Neuronal stem cell (in vitro differentiated cells): Measurements from ENCODE around the gene RNF222.
A peak's percentile ranks its signal among the peaks of the same experiment; 100 is the strongest.

Source experiments
- DNase-seq: peaks from one replicate; pipeline ENCODE4 v3.0.0-alpha.2; 2013; ENCODE audit warnings: low spot score
- H2AFZ ChIP-seq: one replicate; pipeline ENCODE4 v1.6.1; 2013; ENCODE audit warnings: mild to moderate bottlenecking, low read length, inconsistent platforms
- H2AK5ac ChIP-seq: 2 replicates; pipeline ENCODE4 v1.6.1; 2013; ENCODE audit warnings: low read depth, mild to moderate bottlenecking, inconsistent platforms, low read length, moderate library complexity, mixed read lengths
- H2BK120ac ChIP-seq: 2 replicates; pipeline ENCODE4 v1.6.1; 2013; ENCODE audit warnings: low read depth, mild to moderate bottlenecking, inconsistent platforms, low read length, moderate library complexity, mixed read lengths
- H2BK12ac ChIP-seq: one replicate; pipeline ENCODE4 v1.6.1; 2013; ENCODE audit warnings: low read length, inconsistent platforms
- H2BK15ac ChIP-seq: 2 replicates; pipeline ENCODE4 v1.6.1; 2013; ENCODE audit warnings: mild to moderate bottlenecking, low read length, inconsistent platforms, mixed read lengths
- H2BK5ac ChIP-seq: one replicate; pipeline ENCODE4 v1.6.1; 2013; ENCODE audit warnings: inconsistent platforms, mild to moderate bottlenecking, low read length, moderate library complexity
- H3K14ac ChIP-seq: one replicate; pipeline ENCODE4 v1.6.1; 2013; ENCODE audit warnings: low read length, inconsistent platforms
- H3K18ac ChIP-seq: 2 replicates; pipeline ENCODE4 v1.6.1; 2013; ENCODE audit warnings: low read length, inconsistent platforms
- H3K23ac ChIP-seq: 2 replicates; pipeline ENCODE4 v1.6.1; 2013; ENCODE audit warnings: low read depth, mild to moderate bottlenecking, mixed read lengths, low read length, inconsistent platforms; ENCODE audit not compliant: poor library complexity
- H3K27ac ChIP-seq: replicated peaks from 3 replicates; pipeline ENCODE4 v1.5.1; 2013; ENCODE audit warnings: low read length, inconsistent platforms
- H3K27me3 ChIP-seq, 3 experiments: 2 replicates each; pipeline ENCODE4 v1.6.1; 2013; ENCODE audit warnings: low read length in 3 of 3, mild to moderate bottlenecking in 2 of 3, inconsistent platforms in 1 of 3, low read depth in 1 of 3, mixed read lengths in 1 of 3, moderate library complexity in 1 of 3; ENCODE audit not compliant: control insufficient read depth in 3 of 3, insufficient read depth in 3 of 3
- H3K36me3 ChIP-seq, 2 donors: replicated peaks in 1 of 2; 2 replicates each; pipeline ENCODE4 v1.6.1; 2013; ENCODE audit warnings: low read length in 2 of 2; ENCODE audit not compliant: control insufficient read depth in 2 of 2, insufficient read depth in 2 of 2
- H3K4ac ChIP-seq: 2 replicates; pipeline ENCODE4 v1.6.1; 2013; ENCODE audit warnings: inconsistent platforms, mild to moderate bottlenecking, low read length, moderate library complexity
- H3K4me1 ChIP-seq, 2 donors: 1 replicate in 1 of 2; 2 replicates in 1 of 2; pipeline ENCODE4 v1.6.1; 2013; ENCODE audit warnings: low read length in 2 of 2, low read depth in 1 of 2; ENCODE audit not compliant: control insufficient read depth in 2 of 2, insufficient read depth in 1 of 2
- H3K4me2 ChIP-seq: one replicate; pipeline ENCODE4 v1.6.1; 2013; ENCODE audit warnings: mild to moderate bottlenecking, low read length, inconsistent platforms; ENCODE audit not compliant: insufficient read depth, poor library complexity, severe bottlenecking
- H3K4me3 ChIP-seq, 2 donors: 2 replicates each; pipeline ENCODE4 v1.5.1; 2013; ENCODE audit warnings: low read length in 2 of 2, mild to moderate bottlenecking in 2 of 2, inconsistent platforms in 1 of 2, moderate library complexity in 1 of 2
- H3K79me1 ChIP-seq: one replicate; pipeline ENCODE4 v1.6.1; 2013; ENCODE audit warnings: low read depth, mild to moderate bottlenecking, inconsistent platforms, low read length, moderate library complexity
- H3K9ac ChIP-seq: one replicate; pipeline ENCODE4 v1.6.1; 2013; ENCODE audit warnings: mild to moderate bottlenecking, low read depth, low read length, inconsistent platforms; ENCODE audit not compliant: poor library complexity
- H3K9me3 ChIP-seq, 2 donors: replicated peaks in 1 of 2; 2 replicates each; pipeline versions ENCODE3 to v1.6.1; 2013; ENCODE audit warnings: low read length in 2 of 2, mild to moderate bottlenecking in 2 of 2, inconsistent platforms in 1 of 2, low read depth in 1 of 2, mixed read lengths in 1 of 2, moderate library complexity in 1 of 2; ENCODE audit not compliant: control insufficient read depth in 2 of 2, insufficient read depth in 1 of 2
- H4K8ac ChIP-seq: one replicate; pipeline ENCODE4 v1.6.1; 2013; ENCODE audit warnings: low read depth, mild to moderate bottlenecking, inconsistent platforms, low read length, moderate library complexity
- H4K91ac ChIP-seq: one replicate; pipeline ENCODE4 v1.6.1; 2013; ENCODE audit warnings: low read length, low read depth, mild to moderate bottlenecking, inconsistent platforms; ENCODE audit not compliant: poor library complexity
- WGBS, 2 donors: extraction: QIAGEN DNeasy Blood & Tissue Kit; methylation state at CpG; one replicate each; pipeline ENCODE4 v1.1.7; 2013; ENCODE audit warnings: missing lambda C conversion rate in 2 of 2, mixed read lengths in 1 of 2; ENCODE audit not compliant: insufficient read length in 2 of 2, insufficient replicate concordance in 1 of 2; ENCODE audit errors: extremely low coverage in 2 of 2; 5-methylcytosine and 5-hydroxymethylcytosine counted together

RNF222 gene

GRCh38 chr17:8426802-8427201, 29.2 kb upstream of the RNF222 start:
- Histone ChIP-seq H4K91ac (no peak overlapping the region), H2BK120ac (no peak overlapping the region), H3K23ac (no peak overlapping the region), H2BK15ac (no peak overlapping the region), H2AFZ (no peak overlapping the region), H3K36me3 (no peaks in the 10 kb centered on the region), H3K9ac (no peak overlapping the region), H2BK5ac (no peak overlapping the region), H3K27ac (no peak overlapping the region), H3K14ac (no peak overlapping the region), H2BK12ac (no peak overlapping the region), H4K8ac (no peak overlapping the region), H3K9me3 (peaks cover 0 to under 1% of the 10 kb centered on the region in 2 donors), H3K27me3 (peaks cover 0 to 4% (median 0%) of the 10 kb centered on the region in 3 experiments), H3K4ac (no peak overlapping the region), H3K18ac (no peak overlapping the region), H3K4me2 (no peak overlapping the region), H2AK5ac (no peak overlapping the region), H3K4me3 (no peak overlapping the region), H3K4me1 (peaks cover 0 to 4% of the 10 kb centered on the region in 2 donors), H3K79me1 (no peaks in the 10 kb centered on the region)
- DNase-seq: no peak
- WGBS, 2 donors: no CpG with 5 or more reads among the region's 3 CpGs

DNA sequence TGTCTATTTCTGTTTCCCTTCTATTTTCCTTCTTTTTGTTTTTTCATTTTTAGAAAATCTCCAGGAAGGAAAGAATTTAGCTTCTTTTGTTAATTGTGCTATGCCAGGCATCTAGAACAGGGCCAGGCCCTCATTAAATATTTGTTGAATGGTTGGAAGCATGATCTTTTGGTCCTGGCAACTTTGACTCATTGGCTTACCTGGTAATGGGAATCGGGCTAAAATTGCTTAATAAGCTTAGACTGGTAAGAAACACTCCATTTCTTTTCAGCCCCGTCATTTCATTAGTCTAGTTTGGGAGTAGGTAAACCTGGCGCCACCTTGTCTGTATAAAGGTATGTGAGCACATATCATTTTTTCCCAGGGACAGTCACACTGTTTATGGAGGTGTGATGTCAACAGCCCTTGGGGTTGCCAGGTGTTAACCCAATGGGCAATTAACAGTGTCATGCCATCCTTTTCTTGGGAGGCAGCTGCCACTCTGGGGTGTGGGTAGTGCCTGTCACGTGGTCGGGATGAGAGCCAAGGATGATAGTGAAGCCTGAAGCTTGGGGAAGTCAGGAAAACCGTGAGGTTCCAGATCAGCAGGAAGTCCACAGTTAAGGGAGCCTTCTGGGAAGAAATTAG, 28.6 kb upstream of the RNF222 start:
- DNase-seq: no peak

DNA sequence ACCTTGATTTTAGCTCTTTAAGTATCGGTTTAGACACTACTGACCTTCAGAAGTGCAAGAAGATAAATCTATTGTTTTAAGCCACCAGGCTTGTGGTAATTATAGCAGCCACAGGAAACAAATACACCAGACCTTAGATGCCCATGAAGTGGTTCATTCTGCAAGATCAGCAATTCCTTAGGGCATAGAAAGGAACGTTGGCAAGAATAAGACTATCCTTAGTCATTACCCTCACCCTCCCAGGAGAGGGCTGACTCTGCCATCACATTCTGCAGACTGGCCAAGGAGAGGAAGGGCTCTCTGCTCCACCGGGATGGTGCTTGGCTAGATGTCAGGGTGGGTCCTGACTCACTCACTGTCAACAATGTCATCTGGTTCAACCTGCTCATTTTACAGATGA, 23.9 kb upstream of the RNF222 start:
- Histone ChIP-seq H2BK15ac (no peak overlapping the region), H4K91ac (no peak overlapping the region), H3K27me3 (peaks cover 0 to 25% (median 0%) of the 10 kb centered on the region in 3 experiments), H3K4me3 (no peak overlapping the region), H2BK5ac (no peak overlapping the region), H3K4ac (no peak overlapping the region), H3K36me3 (no peaks in the 10 kb centered on the region), H4K8ac (no peak overlapping the region), H3K4me1 (peaks cover 0 to 4% of the 10 kb centered on the region in 2 donors), H3K14ac (no peak overlapping the region), H3K4me2 (no peak overlapping the region), H3K79me1 (no peaks in the 10 kb centered on the region), H2AFZ (no peak overlapping the region), H3K23ac (no peak overlapping the region), H2AK5ac (no peak overlapping the region), H2BK12ac (no peak overlapping the region), H2BK120ac (no peak overlapping the region), H3K18ac (no peak overlapping the region), H3K27ac (no peak overlapping the region), H3K9me3 (peaks cover 0 to 2% of the 10 kb centered on the region in 2 donors), H3K9ac (no peak overlapping the region)
- no CpG with 5 or more reads among the region's 3 CpGs for WGBS, 2 donors
- DNase-seq: no peak

More for the DNA sequence above, 28.6 kb upstream of the RNF222 start:
- Histone ChIP-seq H2BK120ac (no peak overlapping the region), H3K23ac (no peak overlapping the region), H3K27ac (no peak overlapping the region), H2AK5ac (no peak overlapping the region), H2BK12ac (no peak overlapping the region), H3K4me1 (peaks cover 0 to 4% of the 10 kb centered on the region in 2 donors), H4K91ac (no peak overlapping the region), H3K9ac (no peak overlapping the region), H2BK5ac (no peak overlapping the region), H3K4me2 (no peak overlapping the region), H3K14ac (no peak overlapping the region), H3K27me3 (peaks cover 0 to 7% (median 0%) of the 10 kb centered on the region in 3 experiments), H3K18ac (no peak overlapping the region), H3K4me3 (no peak overlapping the region), H3K4ac (no peak overlapping the region), H2BK15ac (no peak overlapping the region), H3K9me3 (peaks cover 0 to 2% of the 10 kb centered on the region in 2 donors), H2AFZ (no peak overlapping the region), H3K36me3 (no peaks in the 10 kb centered on the region), H4K8ac (no peak overlapping the region), H3K79me1 (no peaks in the 10 kb centered on the region)
- WGBS, 2 donors: no CpG with 5 or more reads among the region's 6 CpGs

GRCh38 chr17:8420041-8420934, 22.7 kb upstream of the RNF222 start:
- no peak overlapping the region for H3K14ac ChIP-seq
- no peaks in the 10 kb centered on the region for H3K36me3 ChIP-seq
- H2BK5ac ChIP-seq: no peak overlapping the region
- no peak overlapping the region for H2AFZ ChIP-seq
- no peaks in the 10 kb centered on the region for H3K79me1 ChIP-seq
- no peak overlapping the region for H3K4me2 ChIP-seq
- WGBS, 2 donors: no CpG with 5 or more reads among the region's 5 CpGs
- H2BK15ac ChIP-seq: no peak overlapping the region
- H3K18ac ChIP-seq: no peak overlapping the region
- H3K4me3 ChIP-seq: no peak overlapping the region
- no peak overlapping the region for H3K27ac ChIP-seq
- H2AK5ac ChIP-seq: no peak overlapping the region
- H2BK120ac ChIP-seq: no peak overlapping the region
- H3K27me3 ChIP-seq: peaks cover 0 to 31% (median 0%) of the 10 kb centered on the region in 3 experiments
- no peak overlapping the region for H2BK12ac ChIP-seq
- DNase-seq: no peak
- peaks cover 0 to under 1% of the 10 kb centered on the region in 2 donors for H3K4me1 ChIP-seq
- H3K23ac ChIP-seq: no peak overlapping the region
- no peak overlapping the region for H4K8ac ChIP-seq
- no peak overlapping the region for H4K91ac ChIP-seq
- peak overlapping the region; percentile 9 for H3K9ac ChIP-seq
- H3K9me3 ChIP-seq: peaks cover 0 to 2% of the 10 kb centered on the region in 2 donors
- H3K4ac ChIP-seq: no peak overlapping the region
